Liver (tissue), 9 donors: Measurements from ENCODE around the gene HNRNPA1. TPM values are rescaled to one million over a fixed set of nuclear protein-coding genes. Genes with fewer than 3 reads are reported as not detected.
A peak's percentile ranks its signal among the peaks of the same experiment; 100 is the strongest.

Experiments
- DNase-seq: peaks from one replicate; pipeline ENCODE4 v3.0.0-alpha.2; 2017; ENCODE audit warnings: low spot score
- H3K27ac ChIP-seq, 2 donors: one replicate each; pipeline ENCODE4 v1.7.0; 2013; ENCODE audit warnings: inconsistent platforms in 2 of 2, low read length in 2 of 2, control low read depth in 1 of 2, low read depth in 1 of 2, mild to moderate bottlenecking in 1 of 2
- H3K27me3 ChIP-seq, 4 donors: one replicate each; pipeline versions ENCODE4 v1.6.1 to v1.7.0; 2013; ENCODE audit warnings: low read length in 3 of 4, inconsistent platforms in 1 of 4, mild to moderate bottlenecking in 1 of 4, moderate library complexity in 1 of 4; ENCODE audit not compliant: control insufficient read depth in 4 of 4, insufficient read depth in 4 of 4
- H3K36me3 ChIP-seq, 4 donors: one replicate each; pipeline versions ENCODE4 v1.6.1 to v1.7.0; 2013; ENCODE audit warnings: low read length in 3 of 4, mild to moderate bottlenecking in 3 of 4, low read depth in 1 of 4, moderate library complexity in 1 of 4; ENCODE audit not compliant: control insufficient read depth in 4 of 4, insufficient read depth in 3 of 4
- H3K4me1 ChIP-seq, 4 donors: one replicate each; pipeline versions ENCODE4 v1.6.1 to v1.7.0; 2013; ENCODE audit warnings: low read length in 3 of 4, mild to moderate bottlenecking in 3 of 4, moderate library complexity in 1 of 4; ENCODE audit not compliant: control insufficient read depth in 4 of 4, insufficient read depth in 4 of 4
- H3K4me3 ChIP-seq, 3 donors: one replicate each; pipeline versions ENCODE4 v1.6.1 to v1.7.0; 2013; ENCODE audit warnings: low read length in 3 of 3, control low read depth in 1 of 3, low read depth in 1 of 3, mild to moderate bottlenecking in 1 of 3
- H3K9ac ChIP-seq, 2 donors: one replicate each; pipeline ENCODE4 v1.7.0; 2013; ENCODE audit warnings: low read length in 2 of 2, mild to moderate bottlenecking in 2 of 2, moderate library complexity in 2 of 2, control low read depth in 1 of 2, low read depth in 1 of 2
- H3K9me3 ChIP-seq, 4 donors: one replicate each; pipeline versions ENCODE4 v1.6.1 to v1.7.0; 2013; ENCODE audit warnings: low read length in 3 of 4; ENCODE audit not compliant: control insufficient read depth in 4 of 4
- ATF3 ChIP-seq: IDR thresholded peaks from 2 replicates; pipeline ENCODE4 v1.6.1; 2016; ENCODE audit warnings: antibody characterized with exemption
- CTCF ChIP-seq: fragments of 150-350 bp; IDR thresholded peaks from 2 replicates; pipeline ENCODE4 v1.5.1; 2017; ENCODE audit warnings: improper control_type of control experiment, low read depth, low read length; ENCODE audit not compliant: missing input control
- EGR1 ChIP-seq, 2 donors: IDR thresholded peaks; 2 replicates each; pipeline ENCODE4 v1.6.1; 2016 to 2018; ENCODE audit warnings: antibody characterized with exemption in 2 of 2, low read depth in 2 of 2
- FOXA1 ChIP-seq: IDR thresholded peaks from 2 replicates; pipeline ENCODE4 v1.6.1; 2016; ENCODE audit warnings: antibody characterized with exemption
- FOXA2 ChIP-seq: IDR thresholded peaks from 2 replicates; pipeline ENCODE4 v1.6.1; 2016; ENCODE audit warnings: antibody characterized with exemption
- GABPA ChIP-seq, 2 donors: IDR thresholded peaks in 1 of 2; conservative IDR thresholded peaks in 1 of 2; 2 replicates each; pipeline ENCODE4 v1.6.1; 2016; ENCODE audit warnings: antibody characterized with exemption in 2 of 2, mild to moderate bottlenecking in 1 of 2, moderate library complexity in 1 of 2
- HNF4A ChIP-seq, 2 donors: conservative IDR thresholded peaks; 2 replicates each; pipeline ENCODE4 v1.6.1; 2016; ENCODE audit warnings: antibody characterized with exemption in 2 of 2, mild to moderate bottlenecking in 2 of 2
- HNF4G ChIP-seq: IDR thresholded peaks from 2 replicates; pipeline ENCODE4 v1.6.1; 2016; ENCODE audit warnings: antibody characterized with exemption
- JUND ChIP-seq, 2 donors: IDR thresholded peaks; 2 replicates each; pipeline ENCODE4 v1.6.1; 2016; ENCODE audit warnings: antibody characterized with exemption in 2 of 2
- NR2F2 ChIP-seq: IDR thresholded peaks from 2 replicates; pipeline ENCODE4 v1.6.1; 2016; ENCODE audit warnings: antibody characterized with exemption
- RAD21 ChIP-seq, 2 donors: IDR thresholded peaks; 2 replicates each; pipeline ENCODE4 v1.6.1; 2016; ENCODE audit warnings: antibody characterized with exemption in 2 of 2, mild to moderate bottlenecking in 2 of 2
- REST ChIP-seq: IDR thresholded peaks from 2 replicates; pipeline ENCODE4 v1.6.1; 2016; ENCODE audit warnings: antibody characterized with exemption, mild to moderate bottlenecking
- RXRA ChIP-seq, 2 donors: IDR thresholded peaks; 2 replicates each; pipeline ENCODE4 v1.6.1; 2017 to 2018; ENCODE audit warnings: antibody characterized with exemption in 2 of 2, mild to moderate bottlenecking in 1 of 2
- SP1 ChIP-seq: IDR thresholded peaks from 2 replicates; pipeline ENCODE4 v1.6.1; 2018; ENCODE audit warnings: antibody characterized with exemption, mild to moderate bottlenecking
- TAF1 ChIP-seq: conservative IDR thresholded peaks from 2 replicates; pipeline ENCODE4 v1.6.1; 2016; ENCODE audit warnings: antibody characterized with exemption, mild to moderate bottlenecking
- YY1 ChIP-seq: IDR thresholded peaks from 2 replicates; pipeline ENCODE4 v1.6.1; 2016; ENCODE audit warnings: antibody characterized with exemption, mild to moderate bottlenecking
- ZBTB33 ChIP-seq: IDR thresholded peaks from 2 replicates; pipeline ENCODE4 v1.6.1; 2016; ENCODE audit warnings: antibody characterized with exemption
- WGBS: extraction: QIAGEN DNeasy Blood & Tissue Kit; methylation state at CpG from one replicate; pipeline ENCODE4 v1.1.7; 2013; 5-methylcytosine and 5-hydroxymethylcytosine counted together
- polyA plus RNA-seq, 2 donors: library from polyadenylated mRNA; stranded (reverse) in 1 of 2; unstranded in 1 of 2; fragments of 200-250 nt in 1 of 2; fragments of >200 nt in 1 of 2; fragmentation: Nextera tagmentation in 1 of 2; extraction: Ambion mirVana in 1 of 2; gene quantifications; one replicate each; pipeline versions ENCODE4 v1.2.1 to v1.2.3, GENCODE V29; 2013 to 2015
- total RNA-seq, 2 donors: library from RNA; depleted of rRNA; stranded (reverse); fragments of >200 nt; gene quantifications; one replicate each; pipeline ENCODE4 v1.2.3, GENCODE V29; 2014
- donor health status: healthy.
- donor health status: healthy.
- donor health status: healthy.
- donor health status: healthy.
- donor health status: healthy.

The HNRNPA1 gene
- total and polyA plus RNA-seq, 4 donors: 81.0 to 274 (median 205) TPM

GRCh38 chr12:54300225-54300731 is 19.8 kb downstream of the HNRNPA1 start:
- WGBS: 44% methylated on average over 3 of the region's 3 CpGs
- Histone ChIP-seq H3K27ac (peak overlapping the region in 1 of 2 donors; percentile 28), H3K9me3 (no peaks in the 10 kb centered on the region), H3K9ac (no peak overlapping the region), H3K36me3 (no peaks in the 10 kb centered on the region), H3K4me3 (peak overlapping the region in 1 of 3 donors; percentile 2), H3K4me1 (peaks cover 2 to 18% (median 7%) of the 10 kb centered on the region in 4 donors), H3K27me3 (no peaks in the 10 kb centered on the region)
- peak; percentile 35 for DNase-seq
- TF ChIP-seq JUND (IDR thresholded peaks at IDR 0.05): no peak
- TF ChIP-seq EGR1 (IDR thresholded peaks at IDR 0.05; ENCODE audit: low read depth in 2 of 2): no peak
- no peak for TF ChIP-seq RAD21 (IDR thresholded peaks at IDR 0.05)

- peaks cover 2 to 18% (median 7%) of the 10 kb centered on the region in 4 donors for H3K4me1 ChIP-seq
- no peaks in the 10 kb centered on the region for H3K27me3 ChIP-seq
- 9% methylated on average over 26 of the region's 26 CpGs for WGBS
- no peaks in the 10 kb centered on the region for H3K36me3 ChIP-seq
- DNase-seq: peak; percentile 77
- H3K9me3 ChIP-seq: no peaks in the 10 kb centered on the region
- H3K9ac ChIP-seq: no peak within 1 kb of the TSS
- no peak for TF ChIP-seq HNF4A (conservative IDR thresholded peaks at IDR 0.05)
- peak within 1 kb of the TSS in 1 of 2 donors; percentile 28 for H3K27ac ChIP-seq
- H3K4me3 ChIP-seq: peak within 1 kb of the TSS in 1 of 3 donors; percentile 2
These were observed 20.4 kb downstream of the HNRNPA1 start, which contains the start of gene NFE2 for GRCh38 chr12:54300732-54301427. Gene NFE2, minus strand, starts transcription at chr12:54301015. Its CDS starts 5,767 bp downstream, at chr12:54295248.

GRCh38 chr12:54301428-54302048 is 21.0 kb downstream of the HNRNPA1 start:
- Histone ChIP-seq H3K4me3 (no peak overlapping the region), H3K36me3 (no peaks in the 10 kb centered on the region), H3K4me1 (peaks cover 2 to 18% (median 8%) of the 10 kb centered on the region in 4 donors), H3K27ac (no peak overlapping the region), H3K9ac (no peak overlapping the region), H3K27me3 (no peaks in the 10 kb centered on the region), H3K9me3 (no peaks in the 10 kb centered on the region)
- no peak for TF ChIP-seq YY1
- no peak for TF ChIP-seq HNF4A (conservative IDR thresholded peaks at IDR 0.05)
- no peak for TF ChIP-seq RXRA (IDR thresholded peaks at IDR 0.05)
- no peak for TF ChIP-seq NR2F2
- no peak for TF ChIP-seq CTCF
- no peak for TF ChIP-seq TAF1
- no peak for TF ChIP-seq JUND (IDR thresholded peaks at IDR 0.05)
- no peak for TF ChIP-seq ZBTB33
- TF ChIP-seq FOXA1: no peak
- no peak for TF ChIP-seq REST
- TF ChIP-seq SP1: no peak
- no peak for TF ChIP-seq EGR1 (IDR thresholded peaks at IDR 0.05; ENCODE audit: low read depth in 2 of 2)
- no peak for TF ChIP-seq ATF3
- TF ChIP-seq HNF4G: no peak
- no peak for TF ChIP-seq GABPA (IDR thresholded peaks at IDR 0.05 in 1 of 2, conservative IDR thresholded peaks at IDR 0.05 in 1 of 2)
- no peak for TF ChIP-seq FOXA2
- TF ChIP-seq RAD21 (IDR thresholded peaks at IDR 0.05): no peak
- DNase-seq: peak; percentile 41
- WGBS: 83% methylated on average over 1 of the region's 1 CpG
